Astrocyte of the spinal cord (primary cell): ENCODE data around the gene SRMS.
"Not testable (repeated sequence)": the region's sequence is repeated elsewhere in the genome, so short reads cannot be mapped to it uniquely, and the experiment has no call there.

Experiments
- DNase-seq: peaks from one replicate; pipeline ENCODE4 v3.0.0; 2011; ENCODE audit warnings: low read depth, low spot score
- H3K4me3 ChIP-seq: 2 replicates; pipeline ENCODE4 v1.5.1; 2011; ENCODE audit warnings: low read depth, mild to moderate bottlenecking, low read length, moderate library complexity
- in situ Hi-C: cut with HindIII; loops from 2 replicates; pipeline ENCODE4 v1.10.0; 2017; ENCODE audit warnings: low sequenced_read_pairs
- TF ChIP-seq, protein P1 (sequence below): IDR thresholded peaks from 2 replicates; pipeline ENCODE4 v1.5.1; 2012; ENCODE audit warnings: low read depth, mild to moderate bottlenecking, low read length, inconsistent platforms

SRMS gene

GRCh38 chr20:63518351-63518861 is 29.1 kb downstream of the SRMS start:
- in situ Hi-C loops = no loop called here
- TF ChIP-seq, protein P1, sequence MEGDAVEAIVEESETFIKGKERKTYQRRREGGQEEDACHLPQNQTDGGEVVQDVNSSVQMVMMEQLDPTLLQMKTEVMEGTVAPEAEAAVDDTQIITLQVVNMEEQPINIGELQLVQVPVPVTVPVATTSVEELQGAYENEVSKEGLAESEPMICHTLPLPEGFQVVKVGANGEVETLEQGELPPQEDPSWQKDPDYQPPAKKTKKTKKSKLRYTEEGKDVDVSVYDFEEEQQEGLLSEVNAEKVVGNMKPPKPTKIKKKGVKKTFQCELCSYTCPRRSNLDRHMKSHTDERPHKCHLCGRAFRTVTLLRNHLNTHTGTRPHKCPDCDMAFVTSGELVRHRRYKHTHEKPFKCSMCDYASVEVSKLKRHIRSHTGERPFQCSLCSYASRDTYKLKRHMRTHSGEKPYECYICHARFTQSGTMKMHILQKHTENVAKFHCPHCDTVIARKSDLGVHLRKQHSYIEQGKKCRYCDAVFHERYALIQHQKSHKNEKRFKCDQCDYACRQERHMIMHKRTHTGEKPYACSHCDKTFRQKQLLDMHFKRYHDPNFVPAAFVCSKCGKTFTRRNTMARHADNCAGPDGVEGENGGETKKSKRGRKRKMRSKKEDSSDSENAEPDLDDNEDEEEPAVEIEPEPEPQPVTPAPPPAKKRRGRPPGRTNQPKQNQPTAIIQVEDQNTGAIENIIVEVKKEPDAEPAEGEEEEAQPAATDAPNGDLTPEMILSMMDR = no peak
- DNase-seq = no peak
- H3K4me3 ChIP-seq = no peak overlapping the region

DNA sequence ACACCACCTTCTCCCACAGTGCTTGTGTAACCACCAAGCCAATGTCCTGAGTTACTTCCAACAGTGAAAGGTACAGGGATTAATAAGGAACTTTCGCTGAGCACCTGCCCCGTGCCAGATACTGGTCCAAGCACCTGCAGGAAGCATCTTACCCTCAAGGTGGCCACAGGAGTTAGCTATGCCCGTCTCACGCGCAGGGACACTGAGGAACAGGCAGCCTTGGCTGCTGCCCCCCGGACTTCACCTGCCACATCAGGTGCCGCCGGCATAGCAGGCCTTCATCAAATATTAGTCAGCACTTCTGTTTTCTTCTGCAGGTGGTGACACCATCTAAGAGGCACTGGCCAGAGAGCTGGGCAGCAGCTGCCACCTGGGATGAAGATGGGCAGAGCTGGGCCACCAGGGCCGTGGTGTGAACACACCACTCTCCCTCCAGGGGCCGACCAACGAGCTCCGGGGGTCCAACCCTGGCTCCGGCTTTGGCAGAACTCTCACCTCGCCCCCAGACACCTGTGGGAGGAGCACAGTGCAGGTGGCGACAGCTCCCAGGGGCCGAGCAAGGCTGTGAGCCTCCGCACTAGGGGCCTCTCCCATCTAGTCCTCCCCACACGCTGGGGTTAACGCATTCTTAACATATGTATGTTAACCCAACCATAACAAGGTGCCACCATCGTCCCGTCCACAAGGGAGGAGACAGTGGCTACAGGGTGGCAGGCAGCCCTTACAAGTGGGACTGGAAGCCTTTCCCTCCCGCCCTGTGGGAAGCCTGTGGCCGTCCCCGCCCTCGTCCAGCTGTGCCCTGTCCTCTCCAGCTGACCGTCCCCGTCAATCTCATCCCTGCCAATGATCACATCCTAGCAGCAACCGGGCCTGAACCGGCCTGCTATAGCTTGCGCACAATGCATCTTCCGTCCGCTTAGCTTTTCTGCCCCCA is 29.9 kb downstream of the SRMS start:
- TF ChIP-seq, protein P1 = no peak
- no peak overlapping the region for H3K4me3 ChIP-seq
- in situ Hi-C loops = no loop called here
- no peak for DNase-seq

DNA sequence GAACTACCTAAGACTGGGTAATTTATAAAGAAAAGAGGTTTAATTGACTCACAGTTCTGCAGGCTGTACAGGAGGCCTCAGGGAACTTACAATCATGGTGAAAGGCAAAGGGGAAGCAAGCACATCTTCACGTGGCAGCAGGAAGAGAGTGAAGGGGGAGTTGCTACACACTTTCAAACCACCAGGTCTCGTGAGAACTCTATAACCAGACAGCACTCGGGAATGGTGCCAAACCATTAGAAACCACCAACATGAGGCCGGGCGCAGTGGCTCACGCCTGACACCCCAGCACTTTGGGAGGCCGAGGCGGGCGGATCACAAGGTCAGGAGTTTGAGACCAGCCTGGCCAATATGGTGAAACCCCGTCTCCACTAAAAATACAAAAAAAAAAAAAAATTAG is 33.0 kb downstream of the SRMS start:
- H3K4me3 ChIP-seq, DNase-seq, in situ Hi-C loops: not testable (repeated sequence)

- in situ Hi-C loops = no loop called here
- H3K4me3 ChIP-seq = no peak overlapping the region
- TF ChIP-seq, protein P1 = no peak
- no peak for DNase-seq
These were observed 34.3 kb downstream of the SRMS start for GRCh38 chr20:63513207-63513606.

GRCh38 chr20:63509088-63509564 is 38.4 kb downstream of the SRMS start:
- TF ChIP-seq, protein P1 = no peak
- in situ Hi-C loops = no loop called here
- no peak for DNase-seq
- H3K4me3 ChIP-seq = no peak overlapping the region

DNA sequence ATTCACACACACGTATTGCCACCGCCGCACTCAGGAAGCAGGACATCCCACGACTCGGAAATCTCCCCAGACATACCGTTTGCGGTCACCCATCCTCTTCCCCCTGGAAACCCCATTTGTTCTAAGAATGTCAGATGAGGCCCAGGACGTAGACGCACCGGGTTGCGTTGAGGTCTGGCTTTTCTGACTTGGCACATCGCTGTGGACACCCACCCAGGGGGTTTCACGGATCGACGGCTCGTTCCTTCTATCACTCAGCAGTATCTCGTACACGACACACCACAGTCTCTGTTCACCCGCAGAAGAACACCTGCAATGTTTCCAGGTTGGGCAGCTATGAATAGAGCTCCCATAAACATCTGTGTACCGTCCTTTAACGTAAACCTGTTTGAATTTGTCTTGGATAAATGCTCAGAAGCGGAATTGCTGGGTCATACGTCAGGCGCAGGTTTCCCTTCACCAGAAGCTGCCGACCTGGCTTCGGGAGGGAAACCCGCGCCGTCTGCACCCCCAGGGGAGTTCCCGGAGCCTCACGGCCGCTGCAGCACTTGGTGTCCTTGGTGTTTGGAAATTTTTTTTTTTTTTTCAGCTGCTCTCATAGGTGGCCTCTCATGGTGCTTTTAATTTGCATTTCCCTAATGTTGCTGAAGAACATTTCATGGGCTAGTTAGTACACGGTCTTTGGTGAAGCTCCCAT is 39.3 kb downstream of the SRMS start:
- DNase-seq = no peak
- H3K4me3 ChIP-seq = no peak overlapping the region
- in situ Hi-C loops = no loop called here
- TF ChIP-seq, protein P1 = no peak
